GM18867 (cell line): Measurements from ENCODE around the gene LRP5.
"Not testable (repeated sequence)": the region's sequence is repeated elsewhere in the genome, so short reads cannot be mapped to it uniquely, and the experiment has no call there.

Experiments
- ATAC-seq: cut with Tn5 transposase; IDR thresholded peaks from one replicate; pipeline ENCODE4 v1.9.1; 2021; ENCODE audit warnings: mild to moderate bottlenecking, moderate library complexity; ENCODE audit not compliant: unreplicated experiment

LRP5 gene

GRCh38 chr11:68437927-68438657 is 125.7 kb downstream of the LRP5 start:
- ATAC-seq = no peak

GRCh38 chr11:68438658-68439259 is 126.4 kb downstream of the LRP5 start:
- ATAC-seq = no peak

GRCh38 chr11:68439355-68440065 is 127.1 kb downstream of the LRP5 start:
- no peak for ATAC-seq

GRCh38 chr11:68440224-68440623 is 127.8 kb downstream of the LRP5 start:
- ATAC-seq = no peak

DNA sequence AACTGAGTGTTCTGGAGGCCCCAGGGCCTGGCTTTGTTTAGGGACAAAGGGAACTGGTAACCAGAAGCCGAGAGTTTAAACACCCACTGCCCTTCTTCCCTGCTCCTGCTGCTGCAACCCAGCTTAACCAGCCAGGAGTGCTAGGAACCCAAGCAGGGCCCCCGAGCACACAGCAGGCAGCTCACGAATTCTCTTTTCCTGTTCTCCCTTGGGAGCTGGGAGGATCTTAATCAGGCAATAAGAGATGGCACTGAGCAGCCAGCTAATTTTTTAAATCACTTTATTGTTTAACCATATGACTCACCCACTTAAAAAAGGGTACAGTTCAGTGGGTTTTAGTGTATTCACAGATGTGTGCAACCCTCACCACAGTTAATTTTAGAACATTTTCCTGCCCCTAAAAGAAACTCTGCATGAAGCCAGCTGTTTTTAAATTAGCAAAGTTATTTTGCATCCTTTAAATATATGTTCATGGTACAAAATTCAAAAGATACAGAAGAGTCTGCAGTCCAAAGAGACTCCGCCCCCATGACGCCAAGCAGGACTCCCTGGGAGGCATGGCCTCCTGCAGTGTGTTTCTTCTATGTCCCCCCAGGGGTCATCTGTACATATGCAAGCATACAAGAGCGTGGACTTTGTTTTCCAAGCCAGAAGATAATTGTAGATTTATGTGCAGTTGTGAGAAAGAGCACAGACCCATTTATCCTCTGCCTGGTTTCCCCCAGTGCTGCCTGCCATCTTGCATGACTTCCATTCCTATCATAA is 129.3 kb downstream of the LRP5 start:
- ATAC-seq = no peak

GRCh38 chr11:68442433-68442832 is 130.0 kb downstream of the LRP5 start:
- ATAC-seq = no peak

GRCh38 chr11:68444566-68444965 is 132.2 kb downstream of the LRP5 start:
- no peak for ATAC-seq

DNA sequence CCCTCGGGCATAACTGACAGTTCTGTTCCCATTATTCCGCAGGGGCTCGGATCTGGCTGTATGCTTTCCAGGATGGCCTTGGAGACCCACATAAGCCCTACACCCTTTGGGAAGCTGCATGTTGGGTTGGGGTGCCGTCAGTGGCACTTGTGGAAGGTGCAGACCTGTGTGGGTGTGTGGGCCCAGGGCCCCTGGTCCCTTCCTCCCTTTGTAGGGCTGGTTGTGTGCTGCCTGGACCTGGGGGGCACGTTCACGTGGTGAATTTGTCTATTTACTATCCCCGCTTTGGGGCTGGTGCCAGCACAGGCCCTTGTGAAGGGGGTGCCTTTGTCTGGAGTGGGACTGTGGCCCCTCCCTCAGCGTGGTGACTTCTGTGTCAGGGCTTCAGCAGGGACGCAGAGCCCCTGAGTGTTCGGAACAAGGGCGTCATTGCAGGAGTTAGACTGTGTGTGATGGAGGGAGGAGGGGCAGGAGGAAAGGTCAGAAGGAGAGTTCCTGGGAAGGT is 133.2 kb downstream of the LRP5 start:
- no peak for ATAC-seq

- no peak for ATAC-seq
Observed at GRCh38 chr11:68446046-68446725, 133.8 kb downstream of the LRP5 start.

DNA sequence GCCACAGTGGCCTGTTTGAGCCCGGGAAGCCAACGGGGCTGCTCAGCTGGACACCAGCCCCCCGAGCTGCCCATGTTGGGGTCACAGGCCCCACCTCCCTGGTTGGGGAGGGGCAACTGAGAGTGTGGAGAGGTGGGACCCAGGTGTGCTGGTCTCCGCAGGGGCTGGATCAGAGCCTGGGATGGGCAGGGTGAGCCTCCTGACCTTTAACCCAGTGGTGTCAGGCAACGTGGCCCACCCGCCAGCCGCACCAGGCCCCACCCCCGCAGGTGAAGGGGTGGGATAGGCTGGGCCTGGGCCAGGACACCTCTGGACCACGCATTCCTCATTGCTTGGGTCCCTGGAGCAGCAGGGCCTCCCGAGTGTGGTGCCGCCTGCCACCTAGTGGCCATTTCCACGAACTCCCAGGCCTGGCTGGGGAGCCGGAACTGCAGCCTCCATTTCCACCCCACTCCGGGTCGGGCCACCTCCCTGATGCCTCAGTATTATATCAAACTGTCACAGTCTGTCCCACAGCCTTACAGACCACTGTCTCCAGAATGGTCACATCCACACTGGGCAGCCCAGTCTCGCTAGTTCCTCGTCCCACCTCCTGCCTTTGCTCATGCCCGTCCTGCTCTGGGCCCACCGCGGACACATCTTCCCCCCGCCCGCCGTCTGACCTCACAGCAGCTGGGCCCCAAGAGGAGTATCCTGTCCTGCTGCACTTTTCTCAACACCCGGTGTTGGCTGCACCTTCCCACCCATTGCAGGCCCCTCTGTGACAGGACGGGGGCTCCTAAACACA is 134.8 kb downstream of the LRP5 start:
- peak; percentile 62 for ATAC-seq

GRCh38 chr11:68447914-68448313 is 135.5 kb downstream of the LRP5 start:
- ATAC-seq = not testable (repeated sequence)

DNA sequence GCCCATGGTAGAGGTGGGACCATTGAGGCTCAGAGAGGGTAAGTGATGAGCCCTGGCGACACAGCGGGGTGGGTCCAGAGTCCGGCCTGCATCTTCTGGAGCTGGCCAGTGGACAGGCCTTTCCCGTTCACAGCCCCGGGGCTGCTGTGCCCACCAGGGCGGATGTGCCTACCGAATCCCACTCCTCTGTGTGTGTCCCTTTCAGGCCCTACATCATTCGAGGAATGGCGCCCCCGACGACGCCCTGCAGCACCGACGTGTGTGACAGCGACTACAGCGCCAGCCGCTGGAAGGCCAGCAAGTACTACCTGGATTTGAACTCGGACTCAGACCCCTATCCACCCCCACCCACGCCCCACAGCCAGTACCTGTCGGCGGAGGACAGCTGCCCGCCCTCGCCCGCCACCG is 136.2 kb downstream of the LRP5 start:
- no peak for ATAC-seq

GRCh38 chr11:68449951-68450350 is 137.6 kb downstream of the LRP5 start:
- no peak for ATAC-seq

GRCh38 chr11:68450711-68451110 is 138.3 kb downstream of the LRP5 start:
- ATAC-seq = no peak

DNA sequence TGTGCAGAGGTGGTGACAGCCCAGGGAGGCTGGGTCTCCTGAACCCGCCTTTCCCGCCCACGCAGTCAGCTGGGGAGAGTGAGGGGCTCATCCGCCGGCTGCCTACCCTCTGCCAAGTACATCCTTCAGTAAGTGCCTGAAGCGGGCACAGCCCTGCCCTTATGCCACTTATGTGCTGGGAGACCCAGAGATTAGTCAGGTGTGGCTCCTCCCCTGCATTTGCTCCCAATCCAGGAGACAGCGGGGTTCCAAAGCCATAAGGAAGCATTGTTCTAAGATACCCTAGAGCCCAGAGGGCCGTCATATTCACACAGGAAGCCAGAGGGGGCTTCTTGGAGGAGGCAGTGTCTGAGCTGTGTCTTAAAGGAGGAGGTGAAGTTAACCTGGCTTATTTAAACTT is 142.4 kb downstream of the LRP5 start:
- ATAC-seq = no peak

- no peak for ATAC-seq
Observed at GRCh38 chr11:68455485-68455884, 143.1 kb downstream of the LRP5 start.

DNA sequence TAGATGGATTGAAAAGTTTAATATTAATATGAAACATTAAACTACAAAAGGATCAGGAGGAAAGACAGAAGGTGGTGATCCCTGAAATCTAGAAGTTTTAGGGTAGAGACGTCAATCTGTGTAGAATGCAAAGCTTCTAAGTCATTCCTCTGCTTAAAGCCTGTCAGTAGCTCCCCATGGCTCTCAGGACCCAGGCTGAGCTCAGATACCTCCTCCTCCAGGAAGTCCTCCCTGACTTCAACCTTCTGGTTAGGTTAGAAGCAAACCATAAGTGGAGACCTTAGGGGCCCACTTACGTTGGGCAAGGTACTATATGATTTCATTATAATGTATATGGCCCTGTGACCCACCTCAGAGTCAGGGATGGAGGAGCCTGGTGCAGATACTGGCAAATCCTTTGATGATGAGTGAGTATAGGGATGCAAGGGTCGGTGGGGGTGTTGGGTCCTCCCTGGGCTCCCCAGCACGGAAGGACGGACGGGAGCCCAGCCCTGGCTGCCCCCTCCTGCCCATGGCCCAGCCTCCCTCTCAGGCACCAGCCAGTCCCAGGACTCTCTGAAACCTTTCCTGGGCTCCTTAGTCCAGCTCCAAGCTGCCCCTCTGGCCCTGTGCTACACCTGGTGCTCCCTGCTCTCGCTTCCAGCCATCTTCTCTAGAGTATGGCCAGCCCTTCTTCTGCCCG is 145.0 kb downstream of the LRP5 start:
- no peak for ATAC-seq

- no peak for ATAC-seq
Observed at GRCh38 chr11:68457898-68458249, 145.5 kb downstream of the LRP5 start.

GRCh38 chr11:68458340-68458739 is 145.9 kb downstream of the LRP5 start:
- ATAC-seq = not testable (repeated sequence)
